ENCODE results near the gene GLUD2. TPM values are rescaled to one million over a fixed set of nuclear protein-coding genes. Genes with fewer than 3 reads are reported as not detected.

GLUD2 gene
- total and polyA plus RNA-seq, 2 of the 8 experiments (the other 6 are each of a cell fraction or from before 2014, with no cell fraction given): 0.14 to 0.26 TPM

DNA sequence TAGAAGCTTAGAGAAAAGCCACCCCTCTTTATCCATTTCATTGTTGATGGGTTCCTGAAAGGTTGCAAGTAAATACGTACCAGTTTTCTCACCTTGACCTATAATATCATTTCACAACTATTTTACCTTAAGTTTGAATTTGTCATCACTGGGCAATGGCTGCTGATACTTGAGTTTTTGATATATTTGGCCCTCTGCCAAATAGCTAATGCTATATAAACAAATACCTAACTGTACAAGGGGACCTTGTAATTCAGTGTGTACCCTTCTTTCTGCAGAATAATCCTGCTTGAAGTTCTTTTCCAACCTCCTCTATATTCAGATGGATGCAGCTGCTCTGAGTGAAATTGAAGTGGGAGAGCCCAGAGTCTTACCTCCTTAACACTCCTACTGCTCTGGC lies 19.0 kb upstream of the GLUD2 start:
- Histone ChIP-seq H4K20me1 (replicated peaks in 1 of 2; ENCODE audit: control insufficient read depth in 1 of 2, insufficient read depth in 2 of 2, low read length in 2 of 2) (no peaks in the 10 kb centered on the region), H3K23ac (ENCODE audit: insufficient read length) (no peak overlapping the region), H3K79me1 (ENCODE audit: low read depth, low read length) (no peaks in the 10 kb centered on the region), H2AK5ac (ENCODE audit: low read depth, low read length) (no peak overlapping the region), H3K9me3 (ENCODE audit: insufficient read depth in 2 of 2, low read depth in 1 of 2, low read length in 1 of 2) (peaks cover 13 to 29% of the 10 kb centered on the region in 2 experiments), H3K4me1 (replicated peaks in 1 of 4; ENCODE audit: control insufficient read depth in 3 of 4, insufficient read depth in 4 of 4, low read length in 3 of 4) (no peaks in the 10 kb centered on the region), H3K36me3 (ENCODE audit: control insufficient read depth in 2 of 4, insufficient read depth in 4 of 4, low read length in 3 of 4) (no peaks in the 10 kb centered on the region), H2AFZ (ENCODE audit: low read length) (no peak overlapping the region), H3K4me2 (ENCODE audit: insufficient read depth in 1 of 2, low read depth in 2 of 2, low read length in 2 of 2) (no peak overlapping the region), H2BK5ac (ENCODE audit: low read depth, low read length) (no peak overlapping the region), H4K91ac (replicated peaks; ENCODE audit: insufficient read length, low read length) (no peak overlapping the region), H2BK120ac (replicated peaks; ENCODE audit: low read depth, low read length) (no peak overlapping the region), H3K27ac (ENCODE audit: low read depth, low read length) (no peak overlapping the region), H2BK15ac (ENCODE audit: low read length) (no peak overlapping the region), H3K14ac (ENCODE audit: insufficient read length) (no peak overlapping the region), H3K18ac (ENCODE audit: extremely low read depth, low read length) (no peak overlapping the region), H3K79me2 (ENCODE audit: control insufficient read depth in 1 of 2, insufficient read depth in 2 of 2, low read length in 2 of 2) (no peaks in the 10 kb centered on the region), H4K8ac (ENCODE audit: extremely low read depth, insufficient read depth, low read length) (no peak overlapping the region), H3K9ac (replicated peaks in 1 of 4; ENCODE audit: extremely low read depth in 1 of 4, low read depth in 3 of 4, low read length in 3 of 4) (no peak overlapping the region), H3K56ac (replicated peaks; ENCODE audit: insufficient read length, low read depth, low read length) (no peak overlapping the region), H4K5ac (ENCODE audit: insufficient read length, low read depth, low read length) (no peak overlapping the region), H3K4ac (replicated peaks; ENCODE audit: insufficient read length, low read depth, low read length) (no peak overlapping the region), H3K27me3 (replicated peaks in 1 of 4; ENCODE audit: control insufficient read depth in 3 of 4, extremely low read depth in 1 of 4, insufficient read depth in 3 of 4, low read length in 3 of 4) (no peaks in the 10 kb centered on the region), H3K4me3 (ENCODE audit: extremely low read depth in 1 of 4, insufficient read depth in 2 of 4, low read depth in 3 of 4, low read length in 4 of 4) (no peak overlapping the region), H3K23me2 (ENCODE audit: low read depth, low read length) (no peaks in the 10 kb centered on the region), H2BK20ac (ENCODE audit: low read length) (no peak overlapping the region), H2BK12ac (ENCODE audit: low read depth, low read length) (no peak overlapping the region)
- no peak for TF ChIP-seq CBX8 (IDR thresholded peaks at IDR 0.05; ENCODE audit: borderline replicate concordance, low read depth, low read length)
- no peak for TF ChIP-seq BCL11A (IDR thresholded peaks at IDR 0.05; ENCODE audit: low read depth in 2 of 2, low read length in 2 of 2)
- no peak for TF ChIP-seq EP300 (IDR thresholded peaks at IDR 0.05; ENCODE audit: borderline replicate concordance in 1 of 2, low read depth in 2 of 2, low read length in 2 of 2)
- TF ChIP-seq RAD21 (IDR thresholded peaks at IDR 0.05 in 1 of 2, conservative IDR thresholded peaks at IDR 0.05 in 1 of 2; ENCODE audit: low read depth in 2 of 2, low read length in 2 of 2): no peak
- no peak for TF ChIP-seq CHD2 (IDR thresholded peaks at IDR 0.05; ENCODE audit: low read length)
- TF ChIP-seq BRCA1 (IDR thresholded peaks at IDR 0.05; ENCODE audit: low read depth, low read length): no peak
- TF ChIP-seq KDM4A (IDR thresholded peaks at IDR 0.05; ENCODE audit: low read depth, low read length, severe bottlenecking): no peak
- no peak for TF ChIP-seq JUND (IDR thresholded peaks at IDR 0.05; ENCODE audit: low read length)
- ChIA-PET POLR2A (ENCODE audit: partially characterized antibody) (no interaction called here), CTCF (ENCODE audit: partially characterized antibody) (no interaction called here)
- no peak for FAIRE-seq
- DNase-seq (ENCODE audit: low read depth in 1 of 2, low spot score in 2 of 2): no peak
- 78% methylated on average over 1 of the region's 1 CpG; no CpG with 5 or more reads in 1 of the 2 experiments for WGBS, 2 experiments (ENCODE audit: extremely low coverage in 1 of 2, insufficient coverage in 1 of 2, insufficient read length in 1 of 2, insufficient replicate concordance in 2 of 2, low coverage in 1 of 2, low lambda C conversion rate in 2 of 2, missing lambda C conversion rate in 1 of 2)

Measured in H1 (cell line).